IMR-90 (cell line): ENCODE results near the gene BCAS3.
A peak's percentile ranks its signal among the peaks of the same experiment; 100 is the strongest.

Experiments used
- CEBPB ChIP-seq: IDR thresholded peaks from 2 replicates; pipeline ENCODE4 v1.6.1; 2012; ENCODE audit warnings: low read depth, low read length, improper control_type of control experiment
- CHD1 ChIP-seq: IDR thresholded peaks from 2 replicates; pipeline ENCODE4 v1.6.1; 2012; ENCODE audit warnings: low read depth, low read length, improper control_type of control experiment
- ELK1 ChIP-seq: fragments of 150-350 bp; IDR thresholded peaks from 2 replicates; pipeline ENCODE4 v1.6.1; 2016; ENCODE audit warnings: low read depth, mild to moderate bottlenecking, low read length, moderate library complexity, borderline replicate concordance
- MAFK ChIP-seq: IDR thresholded peaks from 2 replicates; pipeline ENCODE4 v1.6.1; 2012; ENCODE audit warnings: low read depth, low read length, improper control_type of control experiment
- MAZ ChIP-seq: IDR thresholded peaks from 2 replicates; pipeline ENCODE4 v1.6.1; 2012; ENCODE audit warnings: low read depth, mild to moderate bottlenecking, low read length, improper control_type of control experiment, moderate library complexity, borderline replicate concordance
- POLR2A ChIP-seq: IDR thresholded peaks from 2 replicates; pipeline ENCODE4 v1.6.1; 2012; ENCODE audit warnings: mild to moderate bottlenecking, low read depth, low read length
- RAD21 ChIP-seq: IDR thresholded peaks from 2 replicates; pipeline ENCODE4 v1.6.1; 2012; ENCODE audit warnings: low read length, improper control_type of control experiment
- RCOR1 ChIP-seq: IDR thresholded peaks from 2 replicates; pipeline ENCODE4 v1.6.1; 2012; ENCODE audit warnings: mild to moderate bottlenecking, low read length, improper control_type of control experiment; ENCODE audit not compliant: insufficient replicate concordance
- RFX5 ChIP-seq: IDR thresholded peaks from 2 replicates; pipeline ENCODE4 v1.8.0; 2012; ENCODE audit warnings: low read depth, mild to moderate bottlenecking, low read length, moderate library complexity
- USF2 ChIP-seq: fragments of 150-350 bp; IDR thresholded peaks from 2 replicates; pipeline ENCODE4 v1.6.1; 2017; ENCODE audit warnings: mild to moderate bottlenecking, antibody characterized with exemption, low read length, low read depth
- TF ChIP-seq, protein P1 (sequence below): conservative IDR thresholded peaks from 2 replicates; pipeline ENCODE4 v1.5.1; 2012; ENCODE audit warnings: mild to moderate bottlenecking, low read depth, low read length, improper control_type of control experiment

- TF ChIP-seq, protein P1, sequence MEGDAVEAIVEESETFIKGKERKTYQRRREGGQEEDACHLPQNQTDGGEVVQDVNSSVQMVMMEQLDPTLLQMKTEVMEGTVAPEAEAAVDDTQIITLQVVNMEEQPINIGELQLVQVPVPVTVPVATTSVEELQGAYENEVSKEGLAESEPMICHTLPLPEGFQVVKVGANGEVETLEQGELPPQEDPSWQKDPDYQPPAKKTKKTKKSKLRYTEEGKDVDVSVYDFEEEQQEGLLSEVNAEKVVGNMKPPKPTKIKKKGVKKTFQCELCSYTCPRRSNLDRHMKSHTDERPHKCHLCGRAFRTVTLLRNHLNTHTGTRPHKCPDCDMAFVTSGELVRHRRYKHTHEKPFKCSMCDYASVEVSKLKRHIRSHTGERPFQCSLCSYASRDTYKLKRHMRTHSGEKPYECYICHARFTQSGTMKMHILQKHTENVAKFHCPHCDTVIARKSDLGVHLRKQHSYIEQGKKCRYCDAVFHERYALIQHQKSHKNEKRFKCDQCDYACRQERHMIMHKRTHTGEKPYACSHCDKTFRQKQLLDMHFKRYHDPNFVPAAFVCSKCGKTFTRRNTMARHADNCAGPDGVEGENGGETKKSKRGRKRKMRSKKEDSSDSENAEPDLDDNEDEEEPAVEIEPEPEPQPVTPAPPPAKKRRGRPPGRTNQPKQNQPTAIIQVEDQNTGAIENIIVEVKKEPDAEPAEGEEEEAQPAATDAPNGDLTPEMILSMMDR = no peak
- no peak for TF ChIP-seq POLR2A
- no peak for TF ChIP-seq RCOR1
- TF ChIP-seq RFX5 = no peak
- TF ChIP-seq MAZ = no peak
- no peak for TF ChIP-seq RAD21
- TF ChIP-seq USF2 = no peak
- no peak for TF ChIP-seq MAFK
- TF ChIP-seq ELK1 = no peak
- peak; percentile 95 for TF ChIP-seq CEBPB
- TF ChIP-seq CHD1 = no peak
Observed at GRCh38 chr17:60817192-60817591, 139.5 kb downstream of the BCAS3 start.
